Measurements from ENCODE around the gene SCEL.
"Not testable (repeated sequence)": the region's sequence is repeated elsewhere in the genome, so short reads cannot be mapped to it uniquely, and the experiment has no call there.

The SCEL gene

DNA sequence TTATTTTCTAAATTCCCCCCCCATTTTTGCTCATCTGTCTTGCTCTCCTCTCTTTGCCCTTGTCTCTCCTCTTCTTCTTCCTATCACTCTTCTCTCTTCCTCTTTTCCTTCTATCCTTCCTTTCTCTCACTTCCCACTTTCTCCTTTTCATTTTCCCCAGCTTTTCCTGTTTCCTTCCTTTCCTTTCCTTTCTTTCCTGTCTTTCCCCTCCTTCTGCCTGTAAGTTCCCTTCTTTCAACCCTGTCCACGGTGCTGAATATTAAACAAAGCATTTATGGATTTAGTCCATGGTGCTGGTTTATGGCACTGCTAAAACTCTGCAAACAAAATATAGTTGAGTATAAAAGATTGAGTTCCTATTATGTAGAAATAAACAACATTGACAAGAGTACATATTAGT, 27.6 kb downstream of the SCEL start:
- peak in 2 of 4 experiments; percentile 12 to 36 for DNase-seq

- peak; percentile 41 to 71 (median 54) for DNase-seq
Measured at GRCh38 chr13:77565635-77566034, 30.1 kb downstream of the SCEL start.

DNA sequence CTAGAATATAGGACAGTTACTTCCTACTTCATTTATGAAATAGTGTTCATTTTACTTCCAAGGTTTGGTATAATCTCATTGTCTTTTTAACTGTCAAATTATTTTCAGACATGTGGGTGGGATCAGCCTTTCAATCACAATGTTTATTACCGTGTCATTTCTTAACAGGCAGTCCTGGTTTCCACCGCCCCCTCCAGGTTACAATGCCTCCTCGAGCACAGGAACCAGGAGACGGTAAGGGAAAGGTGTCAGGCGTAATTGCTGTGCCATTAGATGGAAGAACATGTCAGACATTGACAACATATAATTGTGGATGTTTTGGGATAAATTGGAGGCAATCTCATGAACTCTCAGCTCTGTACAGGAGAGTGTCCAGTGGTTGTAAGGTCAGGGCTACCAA, 36.5 kb downstream of the SCEL start:
- DNase-seq = no peak

- no peak for DNase-seq
Measured at GRCh38 chr13:77574096-77574495, 38.6 kb downstream of the SCEL start.

GRCh38 chr13:77579959-77580358, 44.5 kb downstream of the SCEL start:
- DNase-seq = no peak

GRCh38 chr13:77580748-77581147, 45.2 kb downstream of the SCEL start:
- DNase-seq = peak in 2 of 4 experiments; percentile 12 to 31

DNA sequence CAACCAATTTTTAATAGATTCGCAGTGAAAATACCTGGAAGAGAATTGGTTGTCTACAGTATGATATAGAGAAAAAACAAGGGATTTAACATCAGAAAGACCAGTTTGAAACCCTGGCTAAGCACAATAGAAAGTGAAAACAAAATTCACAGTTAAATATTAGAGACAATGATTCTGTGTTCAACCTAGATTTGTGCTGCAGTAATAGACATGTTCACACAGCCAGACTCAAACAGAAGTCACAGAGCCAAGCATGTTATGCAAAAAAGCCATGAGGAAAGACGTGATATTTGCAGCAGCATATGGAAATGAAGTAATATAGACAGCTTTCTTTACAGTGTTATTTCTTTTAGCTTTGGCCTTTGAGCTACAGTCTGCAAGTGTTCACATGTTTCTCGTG, 48.1 kb downstream of the SCEL start:
- DNase-seq = no peak

- DNase-seq = no peak
Measured at GRCh38 chr13:77584106-77584505, 48.6 kb downstream of the SCEL start.

GRCh38 chr13:77595166-77595810, 59.8 kb downstream of the SCEL start:
- DNase-seq = no peak

DNA sequence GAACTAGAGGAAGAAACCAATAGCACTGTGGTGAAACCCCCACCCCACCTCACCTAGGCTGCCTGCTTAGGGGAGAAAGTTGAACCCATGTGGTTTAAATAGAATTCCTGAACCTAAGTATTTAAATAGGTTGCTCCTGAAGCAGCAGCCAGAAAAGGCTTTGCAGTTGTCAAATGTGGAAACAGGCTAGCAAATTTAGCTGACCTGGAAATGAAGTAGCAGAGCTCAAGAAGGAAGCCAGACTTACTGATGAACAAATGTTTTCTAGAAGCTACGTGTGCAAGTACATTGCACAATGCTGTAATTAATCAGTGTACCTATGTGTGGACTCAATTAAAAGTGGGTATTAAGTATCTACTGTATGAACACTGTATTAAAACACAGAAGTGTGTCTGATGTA, 61.3 kb downstream of the SCEL start:
- DNase-seq = no peak

- DNase-seq = no peak
Measured at GRCh38 chr13:77599351-77599750, 63.8 kb downstream of the SCEL start.

DNA sequence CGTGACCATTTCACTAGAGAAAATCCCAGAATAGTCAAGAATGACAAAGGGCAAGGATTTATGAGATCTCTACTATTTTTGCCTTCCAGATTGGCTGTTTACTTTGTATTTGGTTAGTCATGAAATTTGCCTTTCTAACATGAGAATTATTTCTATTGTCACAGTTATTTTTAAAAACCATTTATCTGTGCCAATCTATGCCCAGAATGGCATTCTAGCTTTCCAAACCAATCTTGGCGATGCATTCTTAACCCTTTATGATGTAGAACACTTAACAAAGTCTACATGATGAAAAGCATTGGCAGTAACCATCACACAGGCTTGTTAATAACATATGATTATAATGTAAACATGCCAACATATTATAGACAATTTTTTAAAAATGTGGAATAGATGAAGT, 65.2 kb downstream of the SCEL start:
- no peak for DNase-seq

DNA sequence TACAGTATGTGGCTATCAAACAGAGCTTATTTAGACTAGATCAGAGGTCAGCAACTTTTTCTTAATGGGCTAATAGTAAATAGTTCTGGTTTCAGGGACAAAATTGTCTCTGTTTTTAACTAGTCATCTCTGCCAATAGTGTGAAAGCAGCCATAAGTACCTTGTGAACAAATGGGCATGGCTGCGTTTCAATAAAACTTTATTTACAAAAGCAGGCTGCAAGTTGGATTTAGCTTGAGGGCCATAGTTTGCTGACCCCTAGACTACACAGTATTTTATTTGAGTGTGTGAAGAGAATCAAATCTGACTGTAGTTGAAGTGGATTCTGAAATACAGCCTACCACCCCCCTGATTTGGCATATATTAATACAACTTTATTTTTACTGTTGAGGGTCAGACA, 75.6 kb downstream of the SCEL start:
- no peak for DNase-seq

GRCh38 chr13:77616027-77616426, 80.5 kb downstream of the SCEL start:
- DNase-seq = no peak

DNA sequence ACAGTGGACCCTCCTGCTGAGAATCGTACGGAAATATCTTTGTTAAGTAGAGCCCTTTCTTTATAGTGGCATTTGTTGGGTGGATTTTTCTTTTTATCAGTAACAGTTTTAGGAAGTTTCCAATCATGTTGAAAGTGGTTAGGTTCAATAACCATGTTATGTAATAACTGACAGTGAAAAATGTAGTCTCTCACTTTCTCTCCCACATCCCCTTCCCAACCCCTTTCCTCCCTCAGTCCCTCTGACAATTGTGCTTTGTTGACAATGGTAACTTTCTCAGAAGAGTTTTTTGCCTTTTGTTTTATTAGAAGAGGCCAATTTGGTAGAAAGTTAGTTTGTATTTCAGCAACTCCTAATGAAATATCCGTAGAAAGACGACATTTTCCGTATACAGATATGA, 84.1 kb downstream of the SCEL start:
- DNase-seq = no peak

GRCh38 chr13:77620138-77620537, 84.6 kb downstream of the SCEL start:
- DNase-seq = no peak

DNA sequence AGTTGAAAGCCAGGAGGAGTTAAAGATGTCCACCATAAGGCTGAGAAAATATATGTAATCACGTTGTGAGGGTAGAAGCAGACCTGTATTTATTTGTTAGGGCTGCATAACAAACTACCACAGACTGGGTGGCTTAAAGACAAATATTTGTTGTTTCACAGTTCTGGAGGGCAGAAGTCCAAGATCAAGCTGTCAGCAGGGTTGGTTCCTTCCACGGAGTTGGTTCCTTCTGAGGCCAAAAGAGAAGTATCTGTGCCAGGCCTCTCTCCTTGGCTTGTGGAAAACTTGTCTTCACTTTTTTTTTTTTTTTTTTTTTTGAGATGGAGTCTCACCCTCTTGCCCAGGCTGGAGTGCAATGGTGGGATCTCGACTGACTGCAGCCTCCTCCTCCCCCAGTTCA, 88.3 kb downstream of the SCEL start:
- peak; percentile 19 to 55 (median 36) for DNase-seq

GRCh38 chr13:77628170-77628569, 92.7 kb downstream of the SCEL start:
- DNase-seq = no peak

DNA sequence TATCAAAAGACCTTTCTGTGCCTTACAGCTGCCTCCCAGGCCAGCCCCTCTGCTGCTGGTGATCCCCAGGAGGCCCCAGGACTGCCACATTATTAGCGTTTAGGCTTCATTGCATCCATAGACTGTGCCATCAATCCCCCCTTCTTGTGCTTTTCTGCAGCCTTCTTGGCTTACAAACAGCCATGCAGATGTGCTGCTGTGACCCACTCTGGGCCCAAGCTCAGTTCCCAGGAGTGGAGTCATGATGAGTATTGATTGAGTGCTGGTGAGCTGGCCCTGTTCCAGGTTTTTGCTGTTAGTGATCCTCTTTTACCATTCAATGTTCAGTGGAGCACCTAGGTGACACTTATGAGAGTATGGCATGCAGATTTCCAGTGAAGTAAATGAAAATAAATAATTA, 102.1 kb downstream of the SCEL start:
- DNase-seq = no peak

GRCh38 chr13:77650409-77650808, 114.9 kb downstream of the SCEL start:
- DNase-seq = no peak

DNA sequence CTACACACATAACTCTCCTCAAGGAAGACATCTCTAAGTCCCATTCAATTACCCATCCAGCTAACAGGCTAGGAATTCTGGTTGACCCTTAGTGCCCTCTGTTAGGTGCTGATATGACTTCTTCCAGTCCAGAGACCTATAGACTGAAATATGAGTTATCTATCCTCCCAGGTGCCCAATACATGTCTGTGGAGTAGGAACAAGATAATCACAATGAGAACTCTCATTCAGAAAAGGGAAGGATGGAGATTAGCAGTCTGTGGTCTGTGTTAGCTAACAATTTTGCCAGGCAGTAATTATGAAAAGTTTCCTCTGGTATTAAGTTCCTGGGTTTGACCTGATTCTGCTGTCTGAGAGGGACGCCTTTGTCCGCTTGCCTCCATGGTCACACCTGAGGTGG, 117.8 kb downstream of the SCEL start:
- no peak for DNase-seq

GRCh38 chr13:77660016-77660415, 124.5 kb downstream of the SCEL start:
- DNase-seq = not testable (repeated sequence)

DNA sequence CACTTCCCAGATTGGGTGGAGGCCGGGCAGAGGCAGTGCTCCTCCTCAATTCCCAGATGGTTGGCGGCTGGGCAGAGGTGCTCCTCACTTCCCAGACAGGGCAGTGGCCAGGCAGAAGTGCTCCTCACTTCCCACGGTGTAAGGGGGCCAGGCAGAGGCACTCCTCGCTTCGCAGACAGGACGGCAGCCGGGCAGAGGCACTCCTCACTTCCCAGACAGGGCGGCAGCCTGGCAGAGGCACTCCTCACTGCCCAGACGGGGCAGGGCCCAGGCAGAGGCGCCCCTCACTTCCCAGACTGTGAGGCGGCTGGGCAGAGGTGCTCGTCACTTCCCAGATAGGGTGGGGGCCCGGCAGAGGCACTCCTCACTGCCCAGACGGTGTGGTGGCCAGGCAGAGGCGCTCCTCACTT, 125.3 kb downstream of the SCEL start:
- DNase-seq = no peak

GRCh38 chr13:77662301-77662700, 126.8 kb downstream of the SCEL start:
- not testable (repeated sequence) for DNase-seq

DNA sequence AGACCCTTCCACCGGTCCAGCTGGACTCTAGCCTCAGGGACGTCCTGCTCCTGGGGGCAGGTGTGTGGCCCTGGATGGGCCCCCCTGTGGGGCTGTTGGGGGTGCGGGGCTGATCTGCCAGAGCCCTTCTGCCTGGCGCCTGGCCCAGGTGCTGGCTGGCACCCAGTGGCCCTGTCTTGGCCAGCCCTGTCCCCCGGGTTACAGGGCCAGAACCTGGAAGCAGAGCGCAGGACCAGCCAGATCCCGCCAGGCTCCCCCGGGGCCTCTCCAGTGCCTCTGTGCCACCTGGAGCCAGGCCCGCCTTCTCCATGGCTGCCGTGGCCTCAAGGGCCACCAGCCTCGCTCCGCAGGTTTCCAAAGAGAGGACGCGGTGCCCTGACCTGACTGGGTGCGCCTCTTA, 127.3 kb downstream of the SCEL start:
- DNase-seq = not testable (repeated sequence)

Measured in suppressor macrophage (primary cell).